ENCODE measurements around the gene GNAZ.

Gene GNAZ

GRCh38 chr22:23088199-23088604 lies 17.9 kb downstream of the GNAZ start:
- ChIA-PET CTCF (no interaction called here), POLR2A (no interaction called here)
- TF ChIP-seq ZNF384 (IDR thresholded peaks at IDR 0.05) = no peak
- no peak for DNase-seq (ENCODE audit: extremely low spot score)

DNA sequence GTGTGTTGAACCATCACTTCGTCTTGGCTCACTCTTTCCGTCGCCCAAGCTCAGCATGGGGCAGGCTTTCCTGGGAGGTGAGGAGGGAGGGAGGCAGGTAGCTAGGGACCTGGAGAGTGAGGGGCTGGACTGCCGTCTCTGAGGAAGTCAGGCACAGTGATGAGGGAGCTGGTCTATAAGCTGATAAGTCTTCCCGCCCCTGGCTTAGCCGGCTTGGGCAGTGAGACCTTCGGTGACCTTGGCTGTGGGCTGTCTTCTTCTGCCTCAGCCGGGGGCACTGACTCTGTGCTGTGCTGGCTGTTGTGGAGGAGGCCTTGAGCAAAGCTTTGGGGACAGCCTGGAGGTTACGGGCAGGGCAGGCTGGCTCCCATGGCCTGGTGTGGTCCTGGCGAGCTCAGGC lies 18.7 kb downstream of the GNAZ start:
- ChIA-PET CTCF (no interaction called here), POLR2A (no interaction called here)
- TF ChIP-seq ZNF384 (IDR thresholded peaks at IDR 0.05) = no peak
- TF ChIP-seq FOXA1 (IDR thresholded peaks at IDR 0.05) = no peak
- no peak for TF ChIP-seq ELF4 (IDR thresholded peaks at IDR 0.05)
- no peak for TF ChIP-seq SUZ12 (IDR thresholded peaks at IDR 0.05)
- no peak for TF ChIP-seq FOXM1 (IDR thresholded peaks at IDR 0.05; ENCODE audit: borderline replicate concordance)
- TF ChIP-seq FOXK2 (IDR thresholded peaks at IDR 0.05) = no peak
- TF ChIP-seq LEF1 (IDR thresholded peaks at IDR 0.05; ENCODE audit: borderline replicate concordance) = no peak
- no peak for TF ChIP-seq SP1 (IDR thresholded peaks at IDR 0.05)
- TF ChIP-seq ARNT (IDR thresholded peaks at IDR 0.05) = no peak
- no peak for TF ChIP-seq CTBP1 (IDR thresholded peaks at IDR 0.05; ENCODE audit: borderline replicate concordance)
- TF ChIP-seq HDGF (IDR thresholded peaks at IDR 0.05; ENCODE audit: borderline replicate concordance) = no peak
- TF ChIP-seq BHLHE40 (IDR thresholded peaks at IDR 0.05; ENCODE audit: borderline replicate concordance) = no peak
- TF ChIP-seq TARDBP (IDR thresholded peaks at IDR 0.05) = no peak
- no peak for TF ChIP-seq NFRKB (IDR thresholded peaks at IDR 0.05)
- TF ChIP-seq L3MBTL2 (conservative IDR thresholded peaks at IDR 0.05) = no peak
- TF ChIP-seq, protein P1, sequence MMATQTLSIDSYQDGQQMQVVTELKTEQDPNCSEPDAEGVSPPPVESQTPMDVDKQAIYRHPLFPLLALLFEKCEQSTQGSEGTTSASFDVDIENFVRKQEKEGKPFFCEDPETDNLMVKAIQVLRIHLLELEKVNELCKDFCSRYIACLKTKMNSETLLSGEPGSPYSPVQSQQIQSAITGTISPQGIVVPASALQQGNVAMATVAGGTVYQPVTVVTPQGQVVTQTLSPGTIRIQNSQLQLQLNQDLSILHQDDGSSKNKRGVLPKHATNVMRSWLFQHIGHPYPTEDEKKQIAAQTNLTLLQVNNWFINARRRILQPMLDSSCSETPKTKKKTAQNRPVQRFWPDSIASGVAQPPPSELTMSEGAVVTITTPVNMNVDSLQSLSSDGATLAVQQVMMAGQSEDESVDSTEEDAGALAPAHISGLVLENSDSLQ (IDR thresholded peaks at IDR 0.05) = no peak
- DNase-seq (ENCODE audit: extremely low spot score) = no peak

DNA sequence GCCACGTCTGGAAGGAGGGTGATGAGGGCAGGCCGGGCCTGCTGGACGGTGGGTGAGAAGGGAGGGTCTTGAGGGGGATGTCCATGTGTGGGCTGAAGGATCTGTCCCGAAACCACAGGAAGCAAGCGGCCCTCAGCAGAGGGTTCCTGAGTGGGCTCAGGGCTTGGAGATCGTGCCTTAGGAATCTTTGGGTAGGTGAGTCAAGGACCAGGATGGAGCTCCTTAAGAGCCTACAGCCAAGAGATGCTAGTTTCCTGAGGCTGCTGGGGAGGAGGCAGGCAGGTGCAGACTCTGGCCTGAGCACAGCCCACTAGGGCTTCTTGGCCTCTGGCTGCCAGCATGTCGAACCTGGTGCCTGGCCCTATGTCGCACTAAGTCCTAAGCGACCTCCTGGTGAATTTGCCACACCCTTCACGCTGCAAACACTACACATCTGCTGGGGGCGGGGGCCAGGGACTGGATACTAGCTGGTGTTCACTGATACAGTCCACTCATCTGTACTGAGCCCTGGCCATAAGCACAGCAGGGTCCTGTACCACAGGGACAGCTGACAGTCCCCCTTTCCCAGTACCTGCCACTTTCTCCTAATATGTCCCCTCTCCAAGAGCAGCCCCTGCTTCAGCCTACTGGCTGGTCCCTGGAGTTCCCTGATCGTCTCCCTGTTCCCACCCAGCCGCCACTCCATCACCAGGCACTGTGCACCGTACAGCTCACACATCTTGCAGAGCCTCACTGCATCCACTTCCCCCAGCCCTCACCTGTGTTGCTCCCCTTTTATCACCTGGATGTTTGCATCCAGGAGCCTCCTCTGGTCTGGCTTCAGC lies 19.5 kb downstream of the GNAZ start:
- CTCF ChIA-PET = no interaction called here
- TF ChIP-seq FOXA1 (IDR thresholded peaks at IDR 0.05) = no peak
- no peak for TF ChIP-seq TARDBP (IDR thresholded peaks at IDR 0.05)
- no peak for TF ChIP-seq SUZ12 (IDR thresholded peaks at IDR 0.05)
- no peak for TF ChIP-seq SP1 (IDR thresholded peaks at IDR 0.05)
- TF ChIP-seq HDGF (IDR thresholded peaks at IDR 0.05; ENCODE audit: borderline replicate concordance) = no peak
- TF ChIP-seq BHLHE40 (IDR thresholded peaks at IDR 0.05; ENCODE audit: borderline replicate concordance) = no peak
- no peak for TF ChIP-seq ARNT (IDR thresholded peaks at IDR 0.05)
- no peak for DNase-seq (ENCODE audit: extremely low spot score)
- POLR2A ChIA-PET = no interaction called here

GRCh38 chr22:23090457-23090835 lies 20.1 kb downstream of the GNAZ start:
- CTCF ChIA-PET = no interaction called here
- TF ChIP-seq BHLHE40 (IDR thresholded peaks at IDR 0.05; ENCODE audit: borderline replicate concordance) (no peak), HDGF (IDR thresholded peaks at IDR 0.05; ENCODE audit: borderline replicate concordance) (no peak), CTBP1 (IDR thresholded peaks at IDR 0.05; ENCODE audit: borderline replicate concordance) (no peak), SUZ12 (IDR thresholded peaks at IDR 0.05) (no peak), LEF1 (IDR thresholded peaks at IDR 0.05; ENCODE audit: borderline replicate concordance) (no peak), ELF4 (IDR thresholded peaks at IDR 0.05) (no peak)
- no peak for DNase-seq (ENCODE audit: extremely low spot score)
- POLR2A ChIA-PET = no interaction called here

DNA sequence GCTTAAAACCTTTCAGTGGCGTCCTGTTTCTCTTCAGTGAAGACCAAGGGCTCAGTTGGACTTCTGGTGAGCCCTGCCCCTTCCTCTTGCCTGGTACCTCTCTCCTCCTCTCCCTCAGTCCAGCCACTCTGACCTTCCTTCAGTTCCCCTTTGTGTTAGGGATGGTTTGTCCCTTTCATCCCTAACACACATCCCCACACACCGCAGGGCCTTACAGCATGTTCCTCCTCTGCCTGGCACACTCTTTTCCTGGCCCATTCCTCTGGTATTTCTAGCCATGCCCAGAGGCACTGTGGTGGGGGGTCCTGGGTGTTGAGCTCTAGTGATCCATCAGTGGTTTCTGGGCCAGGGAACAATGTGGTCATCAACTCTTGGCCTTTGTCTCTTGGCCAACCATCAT lies 21.4 kb downstream of the GNAZ start:
- no peak for DNase-seq (ENCODE audit: extremely low spot score)
- POLR2A ChIA-PET = no interaction called here
- TF ChIP-seq SP1 (IDR thresholded peaks at IDR 0.05) = no peak
- no peak for TF ChIP-seq SUZ12 (IDR thresholded peaks at IDR 0.05)
- CTCF ChIA-PET = no interaction called here

DNA sequence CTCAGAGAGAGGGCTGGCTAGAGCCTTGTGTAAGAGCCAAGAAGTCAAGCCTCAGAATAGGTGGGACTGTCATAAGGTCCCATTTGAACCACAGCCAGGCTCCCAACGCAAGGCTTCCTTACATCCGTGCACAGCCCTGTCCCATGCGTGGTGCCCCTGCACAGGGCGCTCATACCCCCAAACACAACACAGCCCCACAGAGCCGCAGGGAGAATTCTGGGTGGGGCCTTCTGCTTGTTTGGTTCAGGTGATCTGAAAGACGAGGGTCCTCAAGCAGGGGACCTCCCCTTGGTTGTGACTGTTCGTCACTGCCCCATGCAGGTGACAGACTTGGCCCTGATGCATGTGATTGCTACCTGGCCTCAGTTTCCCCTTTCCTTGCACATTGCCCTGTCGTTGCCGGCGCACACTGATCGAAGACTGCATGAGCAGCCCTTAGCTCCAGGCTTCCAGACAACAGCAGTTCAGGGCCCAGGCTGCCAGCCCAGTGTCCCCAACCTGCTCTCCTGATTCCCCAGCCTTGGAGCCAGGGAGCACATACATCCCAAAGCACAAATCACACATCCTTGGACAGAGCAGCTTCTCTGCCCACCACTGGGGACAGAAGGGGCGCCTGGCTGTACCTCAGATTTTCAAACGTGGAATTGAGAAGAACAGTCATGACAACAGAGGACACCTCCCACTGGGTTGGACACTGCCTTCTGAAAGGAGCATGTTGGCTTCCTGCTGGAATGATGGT lies 22.1 kb downstream of the GNAZ start:
- ChIA-PET CTCF (no interaction called here), POLR2A (no interaction called here)
- no peak for DNase-seq (ENCODE audit: extremely low spot score)
- TF ChIP-seq BHLHE40 (IDR thresholded peaks at IDR 0.05; ENCODE audit: borderline replicate concordance) = no peak
- no peak for TF ChIP-seq HDGF (IDR thresholded peaks at IDR 0.05; ENCODE audit: borderline replicate concordance)
- no peak for TF ChIP-seq ARNT (IDR thresholded peaks at IDR 0.05)
- TF ChIP-seq NFRKB (IDR thresholded peaks at IDR 0.05) = no peak
- TF ChIP-seq, protein P1 (IDR thresholded peaks at IDR 0.05) = no peak
- no peak for TF ChIP-seq SUZ12 (IDR thresholded peaks at IDR 0.05)
- TF ChIP-seq ELF4 (IDR thresholded peaks at IDR 0.05) = no peak
- TF ChIP-seq CTBP1 (IDR thresholded peaks at IDR 0.05; ENCODE audit: borderline replicate concordance) = no peak
- TF ChIP-seq FOXA1 (IDR thresholded peaks at IDR 0.05) = no peak

DNA sequence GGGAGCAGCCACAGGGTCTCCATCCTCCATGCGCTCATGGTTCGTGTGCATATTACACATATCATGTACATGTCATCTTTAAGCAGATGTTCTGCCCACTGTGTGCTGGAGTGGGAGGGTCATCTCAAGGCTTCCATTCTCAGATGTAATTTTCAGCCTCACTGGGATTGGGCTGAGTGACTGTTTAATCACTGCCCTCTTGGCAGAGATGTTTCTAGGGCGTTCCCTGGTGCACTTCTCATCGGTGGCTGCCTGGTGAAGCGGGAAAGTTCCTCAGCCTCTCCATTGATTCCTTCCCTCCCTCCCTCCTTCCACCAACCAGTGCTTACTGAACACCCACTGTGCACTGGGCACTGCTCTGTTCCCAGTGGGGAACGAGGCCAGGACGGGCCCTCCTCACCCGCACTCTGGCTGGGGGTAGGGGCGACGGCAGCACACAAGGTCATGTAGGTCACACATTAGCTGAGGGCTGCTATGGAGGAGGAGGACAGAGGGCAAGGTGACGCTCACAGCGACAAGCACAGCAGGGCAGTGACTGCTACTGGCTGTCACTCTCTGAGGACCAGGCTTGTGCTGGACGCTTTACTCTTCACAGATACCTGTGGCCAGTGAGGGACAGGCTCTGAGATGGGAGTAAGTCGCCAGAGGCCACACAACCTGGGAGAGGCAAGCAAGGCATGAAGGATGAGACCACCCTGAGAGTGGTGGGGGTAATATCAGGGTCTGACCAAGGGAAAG lies 22.9 kb downstream of the GNAZ start:
- no peak for TF ChIP-seq ARNT (IDR thresholded peaks at IDR 0.05)
- no peak for TF ChIP-seq HDGF (IDR thresholded peaks at IDR 0.05; ENCODE audit: borderline replicate concordance)
- no peak for TF ChIP-seq ZNF384 (IDR thresholded peaks at IDR 0.05)
- no peak for TF ChIP-seq FOXA1 (IDR thresholded peaks at IDR 0.05)
- TF ChIP-seq CTBP1 (IDR thresholded peaks at IDR 0.05; ENCODE audit: borderline replicate concordance) = no peak
- no peak for TF ChIP-seq ELF4 (IDR thresholded peaks at IDR 0.05)
- TF ChIP-seq SUZ12 (IDR thresholded peaks at IDR 0.05) = no peak
- TF ChIP-seq FOXK2 (IDR thresholded peaks at IDR 0.05) = no peak
- no peak for TF ChIP-seq LEF1 (IDR thresholded peaks at IDR 0.05; ENCODE audit: borderline replicate concordance)
- TF ChIP-seq, protein P1 (IDR thresholded peaks at IDR 0.05) = no peak
- no peak for TF ChIP-seq BHLHE40 (IDR thresholded peaks at IDR 0.05; ENCODE audit: borderline replicate concordance)
- TF ChIP-seq L3MBTL2 (conservative IDR thresholded peaks at IDR 0.05) = no peak
- TF ChIP-seq FOXM1 (IDR thresholded peaks at IDR 0.05; ENCODE audit: borderline replicate concordance) = no peak
- no peak for TF ChIP-seq TARDBP (IDR thresholded peaks at IDR 0.05)
- no peak for TF ChIP-seq NFRKB (IDR thresholded peaks at IDR 0.05)
- TF ChIP-seq SP1 (IDR thresholded peaks at IDR 0.05) = no peak
- DNase-seq (ENCODE audit: extremely low spot score) = no peak
- ChIA-PET POLR2A (no interaction called here), CTCF (no interaction called here)

All from HEK293T (cell line).